ENCODE results near the gene SULT1C2.

The SULT1C2 gene

GRCh38 chr2:108345951-108346350 is 57.3 kb downstream of the SULT1C2 start:
- H3K9me3 ChIP-seq (ENCODE audit: insufficient read depth, low read depth, low read length), result no peaks in the 10 kb centered on the region
- no peaks in the 10 kb centered on the region for H3K36me3 ChIP-seq (ENCODE audit: insufficient read depth, low read length)
- no peaks in the 10 kb centered on the region for H4K20me1 ChIP-seq (ENCODE audit: insufficient read depth, low read length, poor library complexity, severe bottlenecking)
- peak overlapping the region; percentile 63 for H3K4me2 ChIP-seq (ENCODE audit: low read depth, low read length, poor library complexity, severe bottlenecking)
- no peaks in the 10 kb centered on the region for H3K79me2 ChIP-seq (ENCODE audit: insufficient read depth, low read length)
- no peaks in the 10 kb centered on the region for H3K27me3 ChIP-seq (ENCODE audit: insufficient read depth, low read length, poor library complexity, severe bottlenecking)
- H3K9ac ChIP-seq (ENCODE audit: low read depth, low read length, poor library complexity, severe bottlenecking), result no peak overlapping the region
- peak overlapping the region; percentile 40 for H3K4me3 ChIP-seq (ENCODE audit: low read length, poor library complexity, severe bottlenecking)
- peak overlapping the region; percentile 76 for H2AFZ ChIP-seq (ENCODE audit: low read length)
- no peaks in the 10 kb centered on the region for H3F3A ChIP-seq (ENCODE audit: low read depth)
- H3K4me1 ChIP-seq (ENCODE audit: insufficient read depth, low read length, poor library complexity, severe bottlenecking), result peaks cover 41% of the 10 kb centered on the region
- TF ChIP-seq, protein P1, sequence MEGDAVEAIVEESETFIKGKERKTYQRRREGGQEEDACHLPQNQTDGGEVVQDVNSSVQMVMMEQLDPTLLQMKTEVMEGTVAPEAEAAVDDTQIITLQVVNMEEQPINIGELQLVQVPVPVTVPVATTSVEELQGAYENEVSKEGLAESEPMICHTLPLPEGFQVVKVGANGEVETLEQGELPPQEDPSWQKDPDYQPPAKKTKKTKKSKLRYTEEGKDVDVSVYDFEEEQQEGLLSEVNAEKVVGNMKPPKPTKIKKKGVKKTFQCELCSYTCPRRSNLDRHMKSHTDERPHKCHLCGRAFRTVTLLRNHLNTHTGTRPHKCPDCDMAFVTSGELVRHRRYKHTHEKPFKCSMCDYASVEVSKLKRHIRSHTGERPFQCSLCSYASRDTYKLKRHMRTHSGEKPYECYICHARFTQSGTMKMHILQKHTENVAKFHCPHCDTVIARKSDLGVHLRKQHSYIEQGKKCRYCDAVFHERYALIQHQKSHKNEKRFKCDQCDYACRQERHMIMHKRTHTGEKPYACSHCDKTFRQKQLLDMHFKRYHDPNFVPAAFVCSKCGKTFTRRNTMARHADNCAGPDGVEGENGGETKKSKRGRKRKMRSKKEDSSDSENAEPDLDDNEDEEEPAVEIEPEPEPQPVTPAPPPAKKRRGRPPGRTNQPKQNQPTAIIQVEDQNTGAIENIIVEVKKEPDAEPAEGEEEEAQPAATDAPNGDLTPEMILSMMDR (conservative IDR thresholded peaks at IDR 0.05; ENCODE audit: low read length), result no peak
- no peak for TF ChIP-seq EZH2phosphoT487 (IDR thresholded peaks at IDR 0.05; ENCODE audit: borderline replicate concordance)
- H3K9me2 ChIP-seq (replicated peaks; ENCODE audit: low read depth, low read length), result no peaks in the 10 kb centered on the region

GRCh38 chr2:108346827-108347226 is 58.1 kb downstream of the SULT1C2 start:
- H3K9me2 ChIP-seq (replicated peaks; ENCODE audit: low read depth, low read length), result no peaks in the 10 kb centered on the region

DNA sequence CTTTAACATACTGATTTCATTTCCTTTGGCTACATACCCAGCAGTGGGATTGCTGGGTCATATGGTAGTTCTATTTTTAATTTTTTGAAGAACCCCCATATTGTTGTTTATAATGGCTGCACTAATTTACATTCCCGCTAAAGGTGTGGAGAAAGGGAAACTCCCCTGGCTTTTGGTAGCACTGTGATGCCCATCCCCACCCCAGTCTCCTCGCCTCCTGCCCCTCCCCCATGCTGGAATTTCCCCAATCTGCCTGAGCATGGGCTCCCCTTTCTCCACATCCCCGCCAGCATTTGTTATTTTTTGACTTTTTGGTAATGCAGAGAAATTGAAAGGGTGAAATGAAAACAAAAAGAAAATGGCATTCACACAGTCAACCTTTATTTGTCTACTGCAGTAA is 59.1 kb downstream of the SULT1C2 start:
- Histone ChIP-seq H3K79me2 (ENCODE audit: insufficient read depth, low read length) (no peaks in the 10 kb centered on the region), H4K20me1 (ENCODE audit: insufficient read depth, low read length, poor library complexity, severe bottlenecking) (no peaks in the 10 kb centered on the region)
- no peak for TF ChIP-seq EZH2phosphoT487 (IDR thresholded peaks at IDR 0.05; ENCODE audit: borderline replicate concordance)
- TF ChIP-seq, protein P1 (conservative IDR thresholded peaks at IDR 0.05; ENCODE audit: low read length), result no peak

More at GRCh38 chr2:108346827-108347226, 58.1 kb downstream of the SULT1C2 start:
- Histone ChIP-seq H3K27me3 (ENCODE audit: insufficient read depth, low read length, poor library complexity, severe bottlenecking) (no peaks in the 10 kb centered on the region), H2AFZ (ENCODE audit: low read length) (no peak overlapping the region; the same call in 1 of the 2 replicates), H3K4me2 (ENCODE audit: low read depth, low read length, poor library complexity, severe bottlenecking) (no peak overlapping the region), H3K9ac (ENCODE audit: low read depth, low read length, poor library complexity, severe bottlenecking) (no peak overlapping the region), H3K9me3 (ENCODE audit: insufficient read depth, low read depth, low read length) (no peaks in the 10 kb centered on the region), H3K4me1 (ENCODE audit: insufficient read depth, low read length, poor library complexity, severe bottlenecking) (peaks cover 41% of the 10 kb centered on the region), H3K4me3 (ENCODE audit: low read length, poor library complexity, severe bottlenecking) (no peak overlapping the region), H3K79me2 (ENCODE audit: insufficient read depth, low read length) (no peaks in the 10 kb centered on the region), H3K36me3 (ENCODE audit: insufficient read depth, low read length) (no peaks in the 10 kb centered on the region), H4K20me1 (ENCODE audit: insufficient read depth, low read length, poor library complexity, severe bottlenecking) (no peaks in the 10 kb centered on the region), H3F3A (ENCODE audit: low read depth) (no peaks in the 10 kb centered on the region)
- TF ChIP-seq, protein P1 (conservative IDR thresholded peaks at IDR 0.05; ENCODE audit: low read length), result no peak
- TF ChIP-seq EZH2phosphoT487 (IDR thresholded peaks at IDR 0.05; ENCODE audit: borderline replicate concordance), result no peak

More for the DNA sequence above, 59.1 kb downstream of the SULT1C2 start:
- Histone ChIP-seq H3K4me2 (ENCODE audit: low read depth, low read length, poor library complexity, severe bottlenecking) (no peak overlapping the region), H2AFZ (ENCODE audit: low read length) (no peak overlapping the region), H3K4me3 (ENCODE audit: low read length, poor library complexity, severe bottlenecking) (no peak overlapping the region), H3K36me3 (ENCODE audit: insufficient read depth, low read length) (no peaks in the 10 kb centered on the region), H3K9ac (ENCODE audit: low read depth, low read length, poor library complexity, severe bottlenecking) (no peak overlapping the region), H3K9me2 (replicated peaks; ENCODE audit: low read depth, low read length) (no peaks in the 10 kb centered on the region), H3K27me3 (ENCODE audit: insufficient read depth, low read length, poor library complexity, severe bottlenecking) (no peaks in the 10 kb centered on the region), H3K4me1 (ENCODE audit: insufficient read depth, low read length, poor library complexity, severe bottlenecking) (peaks cover 41% of the 10 kb centered on the region), H3F3A (ENCODE audit: low read depth) (no peaks in the 10 kb centered on the region), H3K9me3 (ENCODE audit: insufficient read depth, low read depth, low read length) (no peaks in the 10 kb centered on the region)

Measured in Loucy (cell line).